Liver (tissue), 9 donors: Measurements from ENCODE around the gene FZD1. TPM values are rescaled to one million over a fixed set of nuclear protein-coding genes. Genes with fewer than 3 reads are reported as not detected.

Experiments
- DNase-seq: peaks from one replicate; pipeline ENCODE4 v3.0.0-alpha.2; 2017; ENCODE audit warnings: low spot score
- H3K27ac ChIP-seq, 2 donors: one replicate each; pipeline ENCODE4 v1.7.0; 2013; ENCODE audit warnings: inconsistent platforms in 2 of 2, low read length in 2 of 2, control low read depth in 1 of 2, low read depth in 1 of 2, mild to moderate bottlenecking in 1 of 2
- H3K27me3 ChIP-seq, 4 donors: one replicate each; pipeline versions ENCODE4 v1.6.1 to v1.7.0; 2013; ENCODE audit warnings: low read length in 3 of 4, inconsistent platforms in 1 of 4, mild to moderate bottlenecking in 1 of 4, moderate library complexity in 1 of 4; ENCODE audit not compliant: control insufficient read depth in 4 of 4, insufficient read depth in 4 of 4
- H3K36me3 ChIP-seq, 4 donors: one replicate each; pipeline versions ENCODE4 v1.6.1 to v1.7.0; 2013; ENCODE audit warnings: low read length in 3 of 4, mild to moderate bottlenecking in 3 of 4, low read depth in 1 of 4, moderate library complexity in 1 of 4; ENCODE audit not compliant: control insufficient read depth in 4 of 4, insufficient read depth in 3 of 4
- H3K4me1 ChIP-seq, 4 donors: one replicate each; pipeline versions ENCODE4 v1.6.1 to v1.7.0; 2013; ENCODE audit warnings: low read length in 3 of 4, mild to moderate bottlenecking in 3 of 4, moderate library complexity in 1 of 4; ENCODE audit not compliant: control insufficient read depth in 4 of 4, insufficient read depth in 4 of 4
- H3K4me3 ChIP-seq, 3 donors: one replicate each; pipeline versions ENCODE4 v1.6.1 to v1.7.0; 2013; ENCODE audit warnings: low read length in 3 of 3, control low read depth in 1 of 3, low read depth in 1 of 3, mild to moderate bottlenecking in 1 of 3
- H3K9ac ChIP-seq, 2 donors: one replicate each; pipeline ENCODE4 v1.7.0; 2013; ENCODE audit warnings: low read length in 2 of 2, mild to moderate bottlenecking in 2 of 2, moderate library complexity in 2 of 2, control low read depth in 1 of 2, low read depth in 1 of 2
- H3K9me3 ChIP-seq, 4 donors: one replicate each; pipeline versions ENCODE4 v1.6.1 to v1.7.0; 2013; ENCODE audit warnings: low read length in 3 of 4; ENCODE audit not compliant: control insufficient read depth in 4 of 4
- EGR1 ChIP-seq, 2 donors: IDR thresholded peaks; 2 replicates each; pipeline ENCODE4 v1.6.1; 2016 to 2018; ENCODE audit warnings: antibody characterized with exemption in 2 of 2, low read depth in 2 of 2
- FOXA1 ChIP-seq: IDR thresholded peaks from 2 replicates; pipeline ENCODE4 v1.6.1; 2016; ENCODE audit warnings: antibody characterized with exemption
- FOXA2 ChIP-seq: IDR thresholded peaks from 2 replicates; pipeline ENCODE4 v1.6.1; 2016; ENCODE audit warnings: antibody characterized with exemption
- GABPA ChIP-seq, 2 donors: IDR thresholded peaks in 1 of 2; conservative IDR thresholded peaks in 1 of 2; 2 replicates each; pipeline ENCODE4 v1.6.1; 2016; ENCODE audit warnings: antibody characterized with exemption in 2 of 2, mild to moderate bottlenecking in 1 of 2, moderate library complexity in 1 of 2
- HNF4A ChIP-seq, 2 donors: conservative IDR thresholded peaks; 2 replicates each; pipeline ENCODE4 v1.6.1; 2016; ENCODE audit warnings: antibody characterized with exemption in 2 of 2, mild to moderate bottlenecking in 2 of 2
- HNF4G ChIP-seq: IDR thresholded peaks from 2 replicates; pipeline ENCODE4 v1.6.1; 2016; ENCODE audit warnings: antibody characterized with exemption
- JUND ChIP-seq, 2 donors: IDR thresholded peaks; 2 replicates each; pipeline ENCODE4 v1.6.1; 2016; ENCODE audit warnings: antibody characterized with exemption in 2 of 2
- NR2F2 ChIP-seq: IDR thresholded peaks from 2 replicates; pipeline ENCODE4 v1.6.1; 2016; ENCODE audit warnings: antibody characterized with exemption
- REST ChIP-seq: IDR thresholded peaks from 2 replicates; pipeline ENCODE4 v1.6.1; 2016; ENCODE audit warnings: antibody characterized with exemption, mild to moderate bottlenecking
- RXRA ChIP-seq, 2 donors: IDR thresholded peaks; 2 replicates each; pipeline ENCODE4 v1.6.1; 2017 to 2018; ENCODE audit warnings: antibody characterized with exemption in 2 of 2, mild to moderate bottlenecking in 1 of 2
- SP1 ChIP-seq: IDR thresholded peaks from 2 replicates; pipeline ENCODE4 v1.6.1; 2018; ENCODE audit warnings: antibody characterized with exemption, mild to moderate bottlenecking
- TAF1 ChIP-seq: conservative IDR thresholded peaks from 2 replicates; pipeline ENCODE4 v1.6.1; 2016; ENCODE audit warnings: antibody characterized with exemption, mild to moderate bottlenecking
- YY1 ChIP-seq: IDR thresholded peaks from 2 replicates; pipeline ENCODE4 v1.6.1; 2016; ENCODE audit warnings: antibody characterized with exemption, mild to moderate bottlenecking
- WGBS: extraction: QIAGEN DNeasy Blood & Tissue Kit; methylation state at CpG from one replicate; pipeline ENCODE4 v1.1.7; 2013; 5-methylcytosine and 5-hydroxymethylcytosine counted together
- polyA plus RNA-seq, 2 donors: library from polyadenylated mRNA; stranded (reverse) in 1 of 2; unstranded in 1 of 2; fragments of 200-250 nt in 1 of 2; fragments of >200 nt in 1 of 2; fragmentation: Nextera tagmentation in 1 of 2; extraction: Ambion mirVana in 1 of 2; gene quantifications; one replicate each; pipeline versions ENCODE4 v1.2.1 to v1.2.3, GENCODE V29; 2013 to 2015
- total RNA-seq, 2 donors: library from RNA; depleted of rRNA; stranded (reverse); fragments of >200 nt; gene quantifications; one replicate each; pipeline ENCODE4 v1.2.3, GENCODE V29; 2014
- TF ChIP-seq, protein P1 (sequence below): IDR thresholded peaks from 2 replicates; pipeline ENCODE4 v1.6.1; 2016; ENCODE audit warnings: antibody characterized with exemption
- TF ChIP-seq, protein P2 (sequence below): fragments of 150-350 bp; IDR thresholded peaks from 2 replicates; pipeline ENCODE4 v1.5.1; 2017; ENCODE audit warnings: improper control_type of control experiment, low read depth, low read length; ENCODE audit not compliant: missing input control
- TF ChIP-seq, protein P3 (sequence below): IDR thresholded peaks from 2 replicates; pipeline ENCODE4 v1.6.1; 2016; ENCODE audit warnings: antibody characterized with exemption
- donor health status: healthy.
- donor health status: healthy.
- donor health status: healthy.
- donor health status: healthy.
- donor health status: healthy.

The FZD1 gene
- total and polyA plus RNA-seq, 4 donors, result 0.68 to 3.8 (median 2.6) TPM

- TF ChIP-seq FOXA2 (no peak), TAF1 (no peak), NR2F2 (no peak), YY1 (peak; percentile 39), REST (no peak), HNF4G (no peak), RXRA (IDR thresholded peaks at IDR 0.05) (no peak), FOXA1 (no peak), JUND (IDR thresholded peaks at IDR 0.05) (no peak), SP1 (no peak), HNF4A (conservative IDR thresholded peaks at IDR 0.05) (peak in 1 of 2 donors; percentile 21), GABPA (IDR thresholded peaks at IDR 0.05 in 1 of 2, conservative IDR thresholded peaks at IDR 0.05 in 1 of 2) (no peak)
- TF ChIP-seq, protein P1, sequence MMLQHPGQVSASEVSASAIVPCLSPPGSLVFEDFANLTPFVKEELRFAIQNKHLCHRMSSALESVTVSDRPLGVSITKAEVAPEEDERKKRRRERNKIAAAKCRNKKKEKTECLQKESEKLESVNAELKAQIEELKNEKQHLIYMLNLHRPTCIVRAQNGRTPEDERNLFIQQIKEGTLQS, result no peak
- TF ChIP-seq, protein P2, sequence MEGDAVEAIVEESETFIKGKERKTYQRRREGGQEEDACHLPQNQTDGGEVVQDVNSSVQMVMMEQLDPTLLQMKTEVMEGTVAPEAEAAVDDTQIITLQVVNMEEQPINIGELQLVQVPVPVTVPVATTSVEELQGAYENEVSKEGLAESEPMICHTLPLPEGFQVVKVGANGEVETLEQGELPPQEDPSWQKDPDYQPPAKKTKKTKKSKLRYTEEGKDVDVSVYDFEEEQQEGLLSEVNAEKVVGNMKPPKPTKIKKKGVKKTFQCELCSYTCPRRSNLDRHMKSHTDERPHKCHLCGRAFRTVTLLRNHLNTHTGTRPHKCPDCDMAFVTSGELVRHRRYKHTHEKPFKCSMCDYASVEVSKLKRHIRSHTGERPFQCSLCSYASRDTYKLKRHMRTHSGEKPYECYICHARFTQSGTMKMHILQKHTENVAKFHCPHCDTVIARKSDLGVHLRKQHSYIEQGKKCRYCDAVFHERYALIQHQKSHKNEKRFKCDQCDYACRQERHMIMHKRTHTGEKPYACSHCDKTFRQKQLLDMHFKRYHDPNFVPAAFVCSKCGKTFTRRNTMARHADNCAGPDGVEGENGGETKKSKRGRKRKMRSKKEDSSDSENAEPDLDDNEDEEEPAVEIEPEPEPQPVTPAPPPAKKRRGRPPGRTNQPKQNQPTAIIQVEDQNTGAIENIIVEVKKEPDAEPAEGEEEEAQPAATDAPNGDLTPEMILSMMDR, result no peak
- TF ChIP-seq, protein P3, sequence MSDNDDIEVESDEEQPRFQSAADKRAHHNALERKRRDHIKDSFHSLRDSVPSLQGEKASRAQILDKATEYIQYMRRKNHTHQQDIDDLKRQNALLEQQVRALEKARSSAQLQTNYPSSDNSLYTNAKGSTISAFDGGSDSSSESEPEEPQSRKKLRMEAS, result peak; percentile 23
- Histone ChIP-seq H3K4me1 (peaks cover 2 to 8% (median 7%) of the 10 kb centered on the region in 4 donors), H3K9ac (no peak overlapping the region), H3K4me3 (no peak overlapping the region), H3K9me3 (no peaks in the 10 kb centered on the region), H3K27me3 (no peaks in the 10 kb centered on the region), H3K27ac (no peak overlapping the region), H3K36me3 (no peaks in the 10 kb centered on the region)
- 18% methylated on average over 2 of the region's 2 CpGs for WGBS
- no peak for DNase-seq
Observed at GRCh38 chr7:91240376-91240941, 23.8 kb upstream of the FZD1 start.

GRCh38 chr7:91242097-91242844 lies 22.0 kb upstream of the FZD1 start:
- TF ChIP-seq EGR1 (IDR thresholded peaks at IDR 0.05; ENCODE audit: low read depth in 2 of 2) (no peak), JUND (IDR thresholded peaks at IDR 0.05) (no peak), RXRA (IDR thresholded peaks at IDR 0.05) (no peak), SP1 (no peak), TAF1 (no peak), HNF4G (no peak)
- TF ChIP-seq, protein P1, result no peak
- TF ChIP-seq, protein P2, result no peak
- Histone ChIP-seq H3K4me3 (no peak overlapping the region), H3K9ac (no peak overlapping the region), H3K4me1 (peaks cover 2 to 8% (median 7%) of the 10 kb centered on the region in 4 donors), H3K27ac (no peak overlapping the region), H3K36me3 (no peaks in the 10 kb centered on the region), H3K27me3 (no peaks in the 10 kb centered on the region), H3K9me3 (no peaks in the 10 kb centered on the region)
- 86% methylated on average over 8 of the region's 8 CpGs for WGBS
- no peak for DNase-seq
